ENCODE results near the gene AOX1. TPM values are rescaled to one million over a fixed set of nuclear protein-coding genes. Genes with fewer than 3 reads are reported as not detected.
"Not testable (repeated sequence)": the region's sequence is repeated elsewhere in the genome, so short reads cannot be mapped to it uniquely, and the experiment has no call there.

AOX1 gene
- 0.29 and 0.61 TPM in 2 replicates for total RNA-seq (2014; rRNA removed; shearing (Covaris generic))
- polyA plus RNA-seq (2015; cell fraction: cytosol; rRNA removed): 0.29 and 0.52 TPM in 2 replicates
- 0.68 and 2.0 TPM in 2 replicates for polyA plus RNA-seq (2015; cell fraction: nucleus; rRNA removed)

DNA sequence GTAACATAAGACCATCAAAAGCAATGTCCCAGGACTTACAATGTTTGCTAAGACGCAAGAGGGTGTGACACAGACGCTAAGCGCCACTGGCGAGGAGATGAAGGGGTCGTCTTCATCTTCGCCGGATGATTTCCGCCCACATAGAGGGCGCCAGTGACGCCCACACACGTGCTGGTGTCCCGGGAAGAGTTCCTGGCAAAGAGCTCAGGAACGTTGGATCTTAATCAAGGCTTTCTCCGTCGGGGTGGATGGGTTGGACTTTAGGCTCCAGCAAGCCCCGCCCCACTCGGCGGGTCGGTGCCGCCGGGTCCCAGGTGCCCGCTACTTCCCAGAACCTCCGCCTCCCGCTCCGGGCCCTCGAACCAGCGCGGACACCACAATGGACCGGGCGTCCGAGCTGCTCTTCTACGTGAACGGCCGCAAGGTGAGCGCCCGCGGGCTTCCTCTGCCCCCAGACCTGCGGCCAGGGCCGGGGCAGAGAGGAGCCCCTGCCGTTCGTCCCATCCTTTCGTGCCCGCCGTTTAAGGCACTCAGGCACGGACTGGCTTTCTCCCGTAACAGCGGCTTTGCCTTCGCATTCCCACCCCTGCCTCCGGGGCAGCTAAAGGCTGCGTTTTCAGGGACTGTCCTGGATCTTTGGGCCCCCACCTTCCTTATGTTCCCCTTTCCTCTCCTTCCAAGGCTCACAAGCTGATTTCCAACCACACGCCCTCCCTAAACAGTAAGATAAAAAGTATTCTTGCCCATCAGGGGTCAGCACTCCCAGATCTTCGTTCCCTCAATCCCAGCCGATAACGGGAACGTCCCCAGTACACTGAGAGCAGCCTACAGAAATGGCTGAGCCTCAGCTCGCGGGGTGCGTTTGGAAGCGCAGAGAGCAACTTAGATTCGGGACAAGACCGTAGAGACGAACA is at the start of gene AOX1:
AOX1 (plus strand) TSS at position 285 of the 914 bp plus-strand sequence; CDS start at position 380, 95 bp downstream.
- in situ Hi-C loops (cut with HindIII; ENCODE audit: low pct_unique_long_range_greater_than_20kb, low sequenced_read_pairs): no loop called here
- no peak for DNase-seq (ENCODE audit: low read depth, low spot score)

- DNase-seq (ENCODE audit: low read depth, low spot score): no peak
- in situ Hi-C loops (cut with HindIII; ENCODE audit: low pct_unique_long_range_greater_than_20kb, low sequenced_read_pairs): no loop called here
Measured at GRCh38 chr2:200538139-200538538, 47.7 kb upstream of the AOX1 start.

DNA sequence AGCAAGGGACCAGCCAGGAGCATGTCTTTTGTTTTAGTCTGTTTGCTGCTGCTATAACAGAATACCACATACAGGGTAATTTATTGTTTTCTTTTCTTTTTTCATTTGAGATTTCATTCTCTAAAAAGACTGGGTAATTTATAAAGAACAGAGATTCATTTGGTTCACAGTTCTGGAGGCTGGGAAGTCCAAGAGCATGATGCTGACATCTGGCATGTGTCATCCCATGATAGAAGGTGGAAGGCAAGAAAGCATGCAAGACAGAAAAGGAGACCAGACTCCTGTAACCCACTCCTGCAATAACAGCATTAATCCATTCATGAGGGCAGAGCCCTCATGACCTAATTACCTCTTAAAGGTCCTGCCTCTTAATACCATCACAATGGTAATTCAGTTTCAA is 45.0 kb upstream of the AOX1 start:
- no peak for DNase-seq (ENCODE audit: low read depth, low spot score)
- in situ Hi-C loops (cut with HindIII; ENCODE audit: low pct_unique_long_range_greater_than_20kb, low sequenced_read_pairs): no loop called here

- not testable (repeated sequence) for DNase-seq (ENCODE audit: low read depth, low spot score)
- in situ Hi-C loops (cut with HindIII; ENCODE audit: low pct_unique_long_range_greater_than_20kb, low sequenced_read_pairs): loop anchor here (25.0 kb wide), 1 partner anchor 171 kb away; no protein-coding TSS in a partner anchor
Measured at GRCh38 chr2:200566596-200566995, 19.2 kb upstream of the AOX1 start.

- no peak for DNase-seq (ENCODE audit: low read depth, low spot score)
- in situ Hi-C loops (cut with HindIII; ENCODE audit: low pct_unique_long_range_greater_than_20kb, low sequenced_read_pairs): loop anchor here (25.0 kb wide), 1 partner anchor 169 kb away; no protein-coding TSS in a partner anchor
Measured at GRCh38 chr2:200567932-200568331, 17.9 kb upstream of the AOX1 start.

GRCh38 chr2:200575957-200576356 is 9.9 kb upstream of the AOX1 start:
- in situ Hi-C loops (cut with HindIII; ENCODE audit: low pct_unique_long_range_greater_than_20kb, low sequenced_read_pairs): no loop called here
- peak; percentile 36 for DNase-seq (ENCODE audit: low read depth, low spot score)

DNA sequence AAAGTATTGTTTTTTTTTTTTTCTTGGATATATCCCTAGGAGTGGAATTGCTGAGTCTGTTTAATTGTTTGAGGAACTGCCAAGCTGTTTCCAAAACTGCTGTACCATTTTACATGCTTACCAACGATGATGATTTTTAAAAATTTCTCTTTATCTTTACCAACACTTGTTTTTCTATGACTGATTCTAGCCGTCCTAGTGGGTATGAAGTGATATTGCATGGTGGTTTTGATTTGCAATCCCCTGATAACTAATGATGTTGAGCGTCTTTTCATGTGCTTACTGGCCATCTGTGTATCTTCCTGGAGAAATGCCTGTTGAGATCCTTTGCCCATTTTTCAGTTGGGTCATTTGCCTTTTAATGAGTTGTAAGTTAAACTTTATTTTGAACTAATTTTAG is 8.8 kb upstream of the AOX1 start:
- in situ Hi-C loops (cut with HindIII; ENCODE audit: low pct_unique_long_range_greater_than_20kb, low sequenced_read_pairs): no loop called here
- no peak for DNase-seq (ENCODE audit: low read depth, low spot score)

GRCh38 chr2:200578778-200579177 is 7.0 kb upstream of the AOX1 start:
- in situ Hi-C loops (cut with HindIII; ENCODE audit: low pct_unique_long_range_greater_than_20kb, low sequenced_read_pairs): no loop called here
- peak; percentile 61 for DNase-seq (ENCODE audit: low read depth, low spot score)

DNA sequence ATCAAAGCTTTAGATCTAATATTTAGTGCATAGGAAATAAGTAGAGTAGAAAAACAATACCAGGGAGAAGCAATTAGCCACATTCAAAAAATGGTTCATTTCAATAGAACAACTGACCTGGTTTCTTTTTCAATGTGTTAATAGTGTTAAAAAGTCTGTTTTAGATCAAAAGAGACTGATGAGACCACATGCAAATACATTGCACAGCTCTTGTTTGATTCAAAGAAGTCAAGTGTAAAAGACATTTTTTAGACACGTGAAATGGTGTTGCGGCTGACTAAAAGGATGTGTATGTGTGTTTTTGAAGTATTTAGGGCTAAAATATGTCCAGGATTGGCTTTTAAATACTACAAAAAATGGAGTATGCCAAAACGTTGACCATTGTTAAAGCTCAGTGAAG is 1.2 kb upstream of the AOX1 start:
- no peak for DNase-seq (ENCODE audit: low read depth, low spot score)
- in situ Hi-C loops (cut with HindIII; ENCODE audit: low pct_unique_long_range_greater_than_20kb, low sequenced_read_pairs): no loop called here

GRCh38 chr2:200585340-200585729 is 479 bp upstream of the AOX1 start:
- DNase-seq (ENCODE audit: low read depth, low spot score): no peak
- in situ Hi-C loops (cut with HindIII; ENCODE audit: low pct_unique_long_range_greater_than_20kb, low sequenced_read_pairs): no loop called here

DNA sequence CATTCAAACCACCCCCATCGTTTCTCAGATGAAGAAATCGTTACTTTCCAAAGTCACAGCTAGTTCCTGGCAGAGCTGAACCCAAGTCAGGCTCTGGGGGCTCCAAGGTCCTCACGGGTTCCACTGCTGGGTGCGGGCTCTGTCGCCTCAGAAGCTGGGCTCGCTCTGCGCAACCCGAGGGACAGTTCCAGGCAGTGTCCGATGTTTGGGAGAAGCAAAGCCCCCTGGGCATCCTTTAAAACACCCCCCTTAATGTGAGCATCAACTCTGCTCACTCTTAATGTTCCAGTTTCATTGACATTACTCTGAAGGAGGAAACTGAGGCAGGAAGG is 796 bp downstream of the AOX1 start:
- no peak for DNase-seq (ENCODE audit: low read depth, low spot score)
- in situ Hi-C loops (cut with HindIII; ENCODE audit: low pct_unique_long_range_greater_than_20kb, low sequenced_read_pairs): no loop called here

DNA sequence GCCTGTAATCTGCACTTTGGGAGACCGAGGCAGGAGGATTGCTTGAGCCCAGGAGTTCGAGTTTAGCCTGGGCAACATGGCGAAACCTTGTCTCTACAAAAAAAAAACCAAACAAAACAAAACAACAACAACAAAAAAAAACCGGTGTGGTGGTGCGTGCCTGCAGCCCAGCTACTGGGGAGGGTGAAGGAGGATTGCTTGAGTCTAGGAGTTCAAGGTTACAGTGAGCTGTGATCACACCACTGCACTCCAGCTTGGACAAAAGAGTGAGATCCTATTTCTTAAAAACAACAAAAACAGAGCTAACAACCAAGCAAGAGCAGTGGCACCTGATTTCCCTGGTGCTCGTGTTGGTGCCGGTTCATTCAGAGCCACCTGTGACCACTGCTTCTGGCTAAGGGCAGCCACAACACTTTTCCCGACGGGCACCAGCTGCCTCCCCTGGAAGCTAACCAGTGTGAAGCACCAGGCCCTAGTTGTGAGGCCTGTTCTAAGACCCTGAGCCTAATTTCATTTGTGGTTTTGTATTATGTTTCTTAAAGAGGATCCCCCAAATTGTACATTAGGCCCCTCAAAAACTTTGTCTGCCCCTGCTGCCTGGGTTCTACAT is 1.3 kb downstream of the AOX1 start:
- in situ Hi-C loops (cut with HindIII; ENCODE audit: low pct_unique_long_range_greater_than_20kb, low sequenced_read_pairs): no loop called here
- DNase-seq (ENCODE audit: low read depth, low spot score): no peak

GRCh38 chr2:200588076-200588678 is 2.4 kb downstream of the AOX1 start:
- in situ Hi-C loops (cut with HindIII; ENCODE audit: low pct_unique_long_range_greater_than_20kb, low sequenced_read_pairs): no loop called here
- no peak for DNase-seq (ENCODE audit: low read depth, low spot score)

- in situ Hi-C loops (cut with HindIII; ENCODE audit: low pct_unique_long_range_greater_than_20kb, low sequenced_read_pairs): no loop called here
- DNase-seq (ENCODE audit: low read depth, low spot score): no peak
Measured at GRCh38 chr2:200590090-200590489, 4.3 kb downstream of the AOX1 start.

DNA sequence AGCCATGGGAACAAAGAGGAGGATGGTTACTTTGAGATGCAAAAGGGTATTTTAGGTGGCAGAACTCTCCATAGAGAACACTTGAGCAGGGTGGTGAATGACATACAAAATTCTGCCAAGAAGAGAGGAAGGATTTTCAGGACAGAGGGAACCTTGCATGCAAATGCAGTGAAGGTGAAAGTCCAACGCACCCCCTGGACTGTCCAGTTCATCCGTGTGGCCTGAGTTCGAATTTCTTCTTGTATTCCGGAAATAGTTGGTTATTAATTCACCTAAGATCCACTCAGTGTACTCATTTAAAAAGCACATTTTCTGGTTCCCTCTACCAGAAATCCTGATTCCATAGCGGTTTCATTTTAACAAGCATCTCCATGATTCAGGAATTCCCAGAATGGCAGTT is 5.5 kb downstream of the AOX1 start:
- in situ Hi-C loops (cut with HindIII; ENCODE audit: low pct_unique_long_range_greater_than_20kb, low sequenced_read_pairs): no loop called here
- DNase-seq (ENCODE audit: low read depth, low spot score): no peak

GRCh38 chr2:200592406-200593075 is 6.7 kb downstream of the AOX1 start:
- in situ Hi-C loops (cut with HindIII; ENCODE audit: low pct_unique_long_range_greater_than_20kb, low sequenced_read_pairs): no loop called here
- peak; percentile 28 for DNase-seq (ENCODE audit: low read depth, low spot score)

- no peak for DNase-seq (ENCODE audit: low read depth, low spot score)
- in situ Hi-C loops (cut with HindIII; ENCODE audit: low pct_unique_long_range_greater_than_20kb, low sequenced_read_pairs): no loop called here
Measured at GRCh38 chr2:200593905-200594304, 8.1 kb downstream of the AOX1 start.

DNA sequence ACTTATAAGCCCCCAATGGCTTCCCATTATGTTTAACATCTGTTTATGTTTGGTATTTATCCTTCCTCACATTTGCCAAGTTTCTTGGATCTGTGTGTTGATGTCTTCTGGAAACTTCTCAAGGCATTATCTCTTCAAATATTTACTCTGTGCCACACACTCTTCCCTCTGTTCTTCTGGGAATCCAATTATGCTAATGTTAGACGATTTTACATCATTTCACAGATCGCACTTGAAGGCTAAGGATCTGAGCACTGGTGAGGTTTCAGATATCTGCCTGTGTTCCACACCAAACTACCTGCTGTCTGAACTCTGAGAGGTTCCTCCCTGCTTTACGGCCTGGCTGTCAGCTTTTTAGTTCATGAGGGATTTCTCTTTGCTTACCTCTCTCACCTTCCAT is 10.1 kb downstream of the AOX1 start:
- in situ Hi-C loops (cut with HindIII; ENCODE audit: low pct_unique_long_range_greater_than_20kb, low sequenced_read_pairs): no loop called here
- no peak for DNase-seq (ENCODE audit: low read depth, low spot score)

Data from SK-MEL-5 (cell line).